GM19452 (cell line): ENCODE results near the gene USH1G.
"Not testable (repeated sequence)": the region's sequence is repeated elsewhere in the genome, so short reads cannot be mapped to it uniquely, and the experiment has no call there.

ENCODE experiments used
- ATAC-seq: cut with Tn5 transposase; IDR thresholded peaks from one replicate; pipeline ENCODE4 v1.9.1; 2021; ENCODE audit not compliant: unreplicated experiment

Gene USH1G

GRCh38 chr17:74922694-74923537, at the start of gene USH1G:
USH1G (minus strand) TSS chr17:74923255; CDS start chr17:74923073, 182 bp downstream.
- ATAC-seq: no peak

DNA sequence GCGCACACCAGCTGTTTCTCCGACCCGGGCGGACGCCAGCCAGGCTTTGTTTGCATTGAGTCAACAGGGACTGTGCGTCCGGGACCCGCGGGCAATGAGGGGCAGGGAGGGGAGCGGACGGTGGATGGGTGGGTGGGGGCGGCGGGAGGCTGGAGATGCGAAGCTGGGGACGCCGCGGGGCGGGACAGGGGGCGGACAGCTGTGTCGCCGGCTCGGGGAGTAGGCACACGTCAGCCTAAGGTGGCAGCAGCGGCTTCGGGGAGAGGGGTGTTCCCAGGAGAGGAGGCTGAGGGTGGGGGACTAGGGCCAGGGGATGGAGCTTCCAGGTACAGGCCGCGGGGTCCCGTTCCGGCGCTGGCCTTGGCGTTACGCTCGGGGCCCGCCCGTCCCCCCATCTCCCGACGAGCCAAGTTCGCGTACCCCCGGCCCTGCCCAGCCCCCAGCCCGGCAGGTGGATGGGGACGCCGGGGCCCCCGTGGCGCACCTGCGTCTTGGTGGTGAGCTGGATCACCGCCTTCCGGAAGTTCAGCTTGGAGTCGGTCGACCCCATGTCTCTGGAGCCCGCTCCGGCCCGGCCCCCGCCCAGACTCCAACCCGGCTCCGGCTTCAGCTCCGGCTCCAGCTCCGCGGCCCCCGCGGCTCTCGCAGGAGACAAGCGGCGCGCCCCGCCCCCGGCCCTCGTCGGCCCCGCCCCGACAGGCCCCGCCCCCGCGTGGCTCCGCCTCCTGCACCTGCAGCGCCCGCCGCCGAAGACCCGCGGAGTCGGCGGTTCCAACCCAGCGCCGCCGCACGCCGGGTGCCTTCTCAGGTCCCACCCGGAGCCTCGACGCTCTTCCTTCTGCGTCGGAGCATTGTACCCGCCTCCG, 49.3 kb upstream of the USH1G start, which contains the start of gene HID1:
TSS of gene HID1 (minus strand) at position 653 of the 866 bp plus-strand sequence. CDS start at position 550, 103 bp downstream.
- ATAC-seq: no peak

- ATAC-seq: no peak
Observed at GRCh38 chr17:74971842-74972106, 48.7 kb upstream of the USH1G start.

GRCh38 chr17:74971069-74971841, 48.2 kb upstream of the USH1G start:
- no peak for ATAC-seq

DNA sequence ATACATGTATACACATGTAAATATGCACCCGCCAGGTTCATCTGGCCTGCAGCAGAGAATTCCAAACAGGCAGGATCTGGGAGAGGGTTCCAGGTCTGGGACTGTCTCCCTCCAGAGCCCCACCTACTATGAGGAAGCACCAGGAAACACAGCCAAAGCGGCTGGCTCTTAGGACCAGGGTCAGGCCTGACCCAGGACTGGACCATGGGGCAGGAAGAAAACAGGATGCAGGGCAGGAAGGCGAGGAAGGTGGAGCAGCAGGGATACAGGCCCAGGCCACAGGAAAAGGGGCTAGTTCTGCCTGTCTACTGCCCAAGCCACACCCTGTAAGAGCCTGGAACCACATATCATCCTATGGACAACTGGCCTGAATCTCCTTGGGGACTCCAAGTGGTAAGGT, 47.3 kb upstream of the USH1G start:
- ATAC-seq: no peak

GRCh38 chr17:74969501-74969900, 46.4 kb upstream of the USH1G start:
- ATAC-seq: not testable (repeated sequence)

- ATAC-seq: no peak
Observed at GRCh38 chr17:74968361-74968780, 45.3 kb upstream of the USH1G start.

DNA sequence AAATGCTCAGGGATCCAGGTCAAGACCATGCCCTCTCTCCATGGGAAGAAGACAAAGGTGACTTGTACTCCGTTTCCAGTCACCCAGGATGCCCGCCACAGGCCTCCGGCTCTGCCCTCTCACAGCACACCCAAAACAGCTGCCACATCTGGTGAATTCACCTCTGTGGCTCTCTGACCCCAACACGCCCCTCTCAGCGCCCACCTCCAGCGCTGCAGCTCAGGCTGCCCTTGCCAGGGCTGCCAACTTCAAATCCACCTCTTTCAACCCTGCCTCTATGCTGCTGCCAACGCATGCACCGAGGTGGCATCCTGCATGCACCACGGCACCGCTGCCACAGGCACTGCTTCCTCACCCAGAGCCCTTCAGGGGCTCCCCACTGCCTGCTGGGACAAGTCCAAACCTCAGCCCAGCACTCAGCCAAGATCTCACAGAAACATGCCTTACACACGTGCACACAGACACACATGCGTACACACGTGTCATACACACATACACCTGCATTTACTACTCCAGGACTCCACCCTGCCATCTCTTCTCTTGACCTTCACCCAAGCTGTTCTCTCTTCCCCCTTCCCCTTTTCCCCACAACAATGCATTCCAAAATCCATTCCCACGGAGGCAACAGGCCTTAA, 42.0 kb upstream of the USH1G start:
- ATAC-seq: no peak

DNA sequence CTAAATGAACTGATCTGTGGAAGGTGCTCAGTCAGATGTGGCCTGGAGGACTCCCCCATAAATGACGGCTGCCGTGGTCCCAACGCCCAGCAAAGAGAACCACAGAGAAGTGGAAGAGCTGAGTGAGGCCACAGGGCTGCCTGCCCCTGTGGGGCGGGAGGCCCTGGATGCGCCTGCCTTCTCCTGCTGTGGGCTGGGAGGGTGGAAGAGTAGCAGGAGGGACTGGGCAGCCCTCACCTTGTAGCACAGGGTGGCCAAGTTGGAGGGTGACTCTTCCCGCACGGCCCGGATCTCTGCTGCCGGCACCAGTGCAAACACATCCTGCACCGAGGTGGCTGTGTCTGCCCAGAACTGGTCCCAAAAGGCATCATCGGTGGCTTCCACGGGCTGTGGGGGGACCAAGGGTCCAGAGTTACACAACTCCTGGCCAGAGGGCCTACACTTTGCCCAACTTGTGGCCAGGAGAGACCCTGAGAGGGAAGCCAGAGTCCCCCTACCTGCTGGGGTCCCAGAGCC, 41.2 kb upstream of the USH1G start:
- ATAC-seq: no peak

DNA sequence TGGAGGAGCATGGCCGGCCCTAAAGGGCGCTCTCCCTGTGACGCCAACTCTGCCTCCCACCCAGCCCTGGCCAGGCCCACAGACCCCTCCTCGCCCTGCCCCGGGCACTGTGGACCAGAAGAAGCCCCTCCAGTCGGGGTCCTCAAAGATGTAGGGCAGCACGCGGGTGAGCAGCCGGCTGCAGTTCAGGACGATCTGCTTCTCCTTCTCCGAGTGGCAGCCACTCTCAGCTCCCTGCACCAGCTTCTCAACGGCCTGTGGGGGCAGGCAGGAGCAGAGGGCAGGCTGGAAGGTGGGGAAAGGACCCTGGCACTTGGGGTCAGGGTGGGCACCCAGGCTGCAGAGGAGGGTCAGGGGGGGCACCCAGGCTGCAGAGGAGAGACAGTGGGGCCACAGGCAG, 40.6 kb upstream of the USH1G start:
- no peak for ATAC-seq

DNA sequence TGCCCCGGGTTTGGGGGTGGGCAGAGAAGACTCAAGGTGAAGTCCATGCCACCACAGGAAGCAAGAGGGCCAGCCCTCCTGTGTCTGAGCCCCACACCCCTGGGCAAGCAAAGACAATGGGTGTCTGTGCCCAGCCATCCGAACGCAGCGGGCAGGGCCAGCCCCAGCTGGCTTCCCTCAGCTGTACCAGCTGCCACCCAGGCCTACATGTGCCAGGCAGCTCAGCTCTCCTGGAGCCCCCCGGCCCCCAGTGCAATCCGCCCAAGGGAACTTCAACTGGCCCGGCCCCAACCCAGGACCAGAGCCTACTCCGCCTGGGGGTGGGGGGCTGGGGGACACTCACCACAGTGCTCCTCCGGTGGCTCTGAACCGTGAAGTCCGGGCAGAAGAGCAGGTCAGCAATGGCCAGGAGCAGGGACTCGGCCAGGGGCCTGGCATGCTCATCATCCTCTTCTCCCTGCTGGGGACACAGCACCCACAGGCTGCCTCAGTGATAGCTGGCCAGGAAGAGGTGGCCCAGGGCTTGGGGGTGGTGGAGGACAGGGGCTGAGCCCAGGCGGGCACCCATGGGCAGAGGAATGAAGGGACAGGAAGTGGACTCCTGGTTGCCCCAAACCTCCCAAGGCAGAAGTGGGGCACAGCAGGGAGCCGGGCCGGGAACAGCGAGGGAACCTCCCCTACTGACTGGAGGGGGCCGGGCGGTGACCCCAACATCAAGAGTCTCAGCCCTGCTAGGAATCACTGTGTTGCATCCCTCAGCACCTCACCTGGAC, 39.8 kb upstream of the USH1G start:
- ATAC-seq: no peak

DNA sequence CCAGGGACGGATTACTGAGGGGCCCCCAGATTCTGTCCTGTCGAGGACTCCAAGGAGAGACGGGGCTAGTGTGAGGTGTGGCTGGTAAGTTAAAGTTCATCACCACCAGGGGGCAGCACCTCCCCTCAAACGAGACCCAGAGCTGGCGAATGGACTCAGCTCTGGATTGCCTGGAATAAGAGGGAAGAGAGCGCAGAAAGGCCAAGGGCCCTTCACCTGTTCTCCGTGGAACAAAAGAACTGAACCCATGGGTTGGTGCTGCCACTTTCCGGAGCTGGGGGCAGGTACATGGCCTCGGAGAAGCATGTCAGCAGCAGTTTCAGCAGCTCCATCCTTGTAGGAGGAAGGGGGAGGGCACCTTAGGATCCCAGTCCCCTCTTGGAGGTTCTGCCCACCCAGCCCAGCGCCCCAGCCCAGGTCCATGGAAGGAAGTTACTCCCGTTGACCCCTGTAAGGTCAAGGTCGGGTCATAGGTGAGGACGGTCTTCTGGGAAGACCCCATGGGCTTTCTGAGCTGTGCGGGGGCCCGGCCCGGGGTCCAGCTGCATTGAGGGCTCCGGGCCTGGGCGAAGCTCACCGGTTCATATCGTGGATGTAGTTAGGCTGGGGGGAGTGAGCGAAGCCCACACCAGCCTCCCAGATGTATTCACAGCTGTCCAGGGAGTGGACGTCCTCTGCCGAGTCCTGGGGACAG, 38.7 kb upstream of the USH1G start:
- no peak for ATAC-seq

DNA sequence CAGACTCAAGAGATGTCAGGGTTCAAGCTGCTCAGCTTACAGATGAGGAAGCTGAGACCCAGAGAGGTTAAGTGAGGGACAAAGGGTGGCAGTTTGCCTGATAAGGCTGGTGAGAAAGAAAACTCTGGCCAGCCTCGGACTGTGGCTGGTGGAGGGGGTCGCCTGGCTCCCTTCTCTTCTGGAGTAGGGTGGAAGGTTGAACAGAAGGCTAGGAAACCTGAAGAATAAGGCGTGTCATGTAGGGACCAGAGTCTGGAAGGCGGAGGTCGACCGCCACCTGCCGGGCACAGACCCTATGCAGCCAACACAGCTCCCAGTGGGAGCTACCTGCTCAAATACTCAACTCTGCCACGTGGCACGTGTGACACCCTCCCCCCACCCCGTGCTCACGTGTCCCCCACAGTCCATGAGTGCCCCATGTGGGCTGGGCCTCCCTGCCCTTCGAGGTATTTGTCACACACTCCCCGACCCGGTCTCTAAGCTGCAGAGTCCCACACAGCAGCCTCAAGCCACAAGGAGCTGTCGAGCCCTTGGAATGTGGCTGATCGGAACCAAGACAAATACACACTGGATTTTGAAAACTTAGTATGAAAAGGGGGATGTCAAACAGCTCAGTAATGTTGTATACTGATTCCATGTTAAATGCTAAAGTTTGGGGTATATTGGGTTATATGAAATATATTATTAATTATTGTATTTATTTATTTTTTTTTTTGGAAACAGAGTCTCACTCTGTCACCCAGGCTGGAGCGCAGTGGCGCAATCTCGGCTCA, 37.7 kb upstream of the USH1G start:
- no peak for ATAC-seq

DNA sequence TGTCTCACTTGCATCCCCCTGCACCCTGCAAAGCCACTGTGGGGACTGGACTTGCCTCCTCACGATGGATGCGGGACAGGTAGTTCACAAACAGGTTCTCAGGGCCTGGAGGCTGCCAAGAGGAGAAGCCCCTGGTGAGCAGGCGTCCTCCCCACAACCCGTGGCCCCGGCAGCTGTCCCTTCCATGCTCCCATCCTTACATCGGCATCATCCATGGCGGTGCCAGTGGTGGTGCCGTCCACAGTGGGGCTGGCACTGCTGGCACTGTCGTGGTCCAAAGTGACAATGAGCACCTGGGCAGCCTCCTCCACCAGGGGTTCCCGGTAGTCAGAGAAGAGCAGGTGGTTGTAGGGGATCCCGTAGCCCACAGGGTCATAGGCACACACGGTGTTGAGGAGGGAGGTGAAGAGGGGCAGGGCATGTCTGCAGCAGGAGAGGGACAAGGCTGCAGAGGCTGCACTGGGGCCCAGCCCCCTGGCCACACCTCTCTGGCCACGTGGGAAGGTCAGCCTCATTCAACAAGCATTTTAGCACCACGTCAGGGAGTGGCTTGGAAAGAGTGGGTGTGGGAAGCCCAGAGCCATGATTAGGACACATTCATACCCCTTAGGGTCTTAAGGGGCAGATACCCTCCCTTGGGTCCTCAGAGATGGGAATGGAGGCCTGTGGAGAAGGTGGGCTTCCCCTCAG, 36.9 kb upstream of the USH1G start:
- ATAC-seq: no peak

DNA sequence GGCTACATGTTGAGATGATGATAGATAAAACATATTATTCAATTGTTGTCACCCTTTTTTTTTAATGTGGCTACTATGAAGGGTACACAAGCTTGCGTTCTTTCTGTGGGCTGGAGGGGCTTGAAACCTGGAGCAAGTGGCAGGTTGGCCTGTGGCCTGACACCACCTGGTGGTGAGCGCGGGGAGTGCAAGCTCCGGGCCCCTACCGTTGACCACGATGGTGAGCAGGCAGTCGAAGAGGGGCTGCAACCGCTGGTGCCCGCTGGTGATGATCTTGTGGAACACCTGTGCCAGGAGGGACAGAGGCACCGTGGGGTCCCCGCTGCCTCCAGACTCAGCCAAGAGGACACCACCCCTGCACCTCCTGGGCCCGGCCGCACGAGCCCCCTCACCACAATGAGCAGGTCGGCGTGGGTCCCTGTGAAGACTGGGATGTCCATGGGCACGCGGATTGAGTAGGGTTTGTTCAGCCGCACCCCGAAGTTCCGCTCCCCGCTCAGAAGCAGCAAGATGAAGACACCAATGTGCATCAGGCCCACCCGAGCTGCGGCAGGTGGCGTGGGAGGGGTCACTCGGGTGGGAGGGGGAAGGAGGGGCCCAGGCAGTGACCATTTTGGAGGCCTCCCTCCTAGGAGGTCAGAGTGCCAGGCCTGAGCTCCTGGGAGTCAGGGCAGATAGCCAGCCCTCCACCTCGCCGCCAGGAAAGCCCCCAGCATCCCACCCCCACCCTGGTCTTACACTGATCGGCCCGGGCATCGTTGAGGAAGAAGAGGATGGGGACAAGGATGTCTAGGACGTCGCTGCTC, 35.1 kb upstream of the USH1G start:
- no peak for ATAC-seq

- ATAC-seq: no peak
Observed at GRCh38 chr17:74956093-74956492, 33.0 kb upstream of the USH1G start.
